HG02840 (cell line): Measurements from ENCODE around the gene TFB1M.

Experiments
- ATAC-seq: cut with Tn5 transposase; IDR thresholded peaks from one replicate; pipeline ENCODE4 v1.9.1; 2021; ENCODE audit warnings: mild to moderate bottlenecking, moderate library complexity, moderate number of reproducible peaks; ENCODE audit not compliant: unreplicated experiment, low FRiP score

TFB1M gene

DNA sequence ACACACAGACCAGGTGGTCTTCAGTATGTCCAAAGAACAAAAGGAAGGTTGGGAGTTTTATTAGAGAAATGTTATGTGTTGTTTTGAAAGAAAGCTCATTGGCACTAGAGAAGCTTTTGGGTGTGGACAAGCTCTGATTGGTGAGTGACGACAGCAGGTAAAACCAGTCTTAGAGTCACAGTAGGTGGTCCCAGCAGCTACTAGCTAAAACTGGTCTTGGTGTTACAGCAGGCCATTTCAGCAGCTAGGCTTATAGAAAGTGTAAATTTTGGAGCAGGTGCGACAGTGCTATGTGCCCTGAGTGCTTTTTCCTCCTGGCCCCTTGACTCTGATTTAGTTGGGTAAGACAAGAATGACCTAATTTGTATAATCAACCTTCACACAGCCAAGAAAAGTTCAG, 46.9 kb downstream of the TFB1M start:
- no peak for ATAC-seq

- ATAC-seq, result no peak
Measured at GRCh38 chr6:155265843-155266535, 48.3 kb downstream of the TFB1M start.

DNA sequence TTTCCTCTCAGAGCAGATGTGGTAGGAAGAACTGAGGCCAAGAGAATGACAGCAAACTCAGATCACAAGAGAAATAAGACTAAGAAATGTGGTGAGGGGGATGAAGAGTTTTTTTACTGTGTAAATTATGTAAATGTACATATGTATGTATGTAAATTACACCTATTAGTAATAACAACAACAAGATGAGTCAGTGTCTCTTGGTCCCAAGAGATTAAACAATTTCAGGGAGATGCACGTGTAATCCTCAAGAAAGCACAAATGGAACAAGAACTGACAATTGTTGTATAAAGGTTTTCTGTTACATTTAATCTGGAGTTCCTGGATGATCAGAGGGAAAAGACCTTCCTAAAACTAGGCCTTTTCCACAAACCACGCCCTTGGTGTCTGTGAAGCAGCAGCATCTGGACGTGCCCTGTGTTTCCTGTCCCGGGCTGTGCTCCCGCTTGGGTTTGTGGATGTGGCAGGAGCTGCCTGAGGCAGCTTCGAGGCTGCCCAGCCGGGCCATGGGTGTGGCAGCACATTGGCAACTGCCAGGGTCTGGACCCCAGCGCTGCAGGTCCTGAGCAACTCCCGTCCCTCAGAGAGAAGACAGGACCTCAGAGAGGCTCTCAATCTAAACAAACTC, 49.5 kb downstream of the TFB1M start:
- ATAC-seq, result no peak

DNA sequence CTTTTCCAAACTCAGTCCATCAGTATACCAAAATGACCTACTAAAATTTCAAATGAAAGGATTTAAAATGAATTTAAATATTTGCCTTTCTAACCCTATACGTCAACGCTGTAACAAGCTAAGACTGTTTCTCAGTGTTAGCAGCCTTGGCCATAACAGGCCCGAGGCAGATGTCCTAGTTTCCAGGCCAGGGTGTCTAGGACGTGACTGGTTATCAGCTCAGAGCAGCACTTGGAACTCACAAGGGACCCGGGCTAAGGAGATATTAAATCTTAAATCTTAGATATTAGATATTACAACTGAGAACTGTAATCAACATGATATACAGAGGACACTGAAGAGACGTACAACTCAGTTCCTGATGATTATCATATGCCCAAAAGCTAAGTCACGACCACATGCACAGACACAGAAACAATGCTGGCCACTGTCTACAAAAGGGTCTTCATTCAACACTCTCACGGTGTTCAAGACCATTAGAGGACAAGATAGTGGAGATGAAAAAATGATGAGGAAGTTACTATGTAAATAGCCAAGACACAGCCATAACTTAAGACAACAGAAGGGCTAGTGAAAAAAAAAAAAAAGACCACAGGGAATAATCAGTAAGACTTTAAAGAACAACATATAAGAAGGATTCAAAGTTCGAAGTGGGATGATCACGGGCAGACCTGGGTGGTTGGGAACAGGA, 50.8 kb downstream of the TFB1M start, which contains the start of gene CLDN20:
TSS of gene CLDN20 (plus strand) at position 641 of the 691 bp plus-strand sequence. CDS start 11,707 bp downstream, outside the sequence.
- ATAC-seq, result no peak

GRCh38 chr6:155262655-155263054, 51.6 kb downstream of the TFB1M start:
- ATAC-seq, result no peak

DNA sequence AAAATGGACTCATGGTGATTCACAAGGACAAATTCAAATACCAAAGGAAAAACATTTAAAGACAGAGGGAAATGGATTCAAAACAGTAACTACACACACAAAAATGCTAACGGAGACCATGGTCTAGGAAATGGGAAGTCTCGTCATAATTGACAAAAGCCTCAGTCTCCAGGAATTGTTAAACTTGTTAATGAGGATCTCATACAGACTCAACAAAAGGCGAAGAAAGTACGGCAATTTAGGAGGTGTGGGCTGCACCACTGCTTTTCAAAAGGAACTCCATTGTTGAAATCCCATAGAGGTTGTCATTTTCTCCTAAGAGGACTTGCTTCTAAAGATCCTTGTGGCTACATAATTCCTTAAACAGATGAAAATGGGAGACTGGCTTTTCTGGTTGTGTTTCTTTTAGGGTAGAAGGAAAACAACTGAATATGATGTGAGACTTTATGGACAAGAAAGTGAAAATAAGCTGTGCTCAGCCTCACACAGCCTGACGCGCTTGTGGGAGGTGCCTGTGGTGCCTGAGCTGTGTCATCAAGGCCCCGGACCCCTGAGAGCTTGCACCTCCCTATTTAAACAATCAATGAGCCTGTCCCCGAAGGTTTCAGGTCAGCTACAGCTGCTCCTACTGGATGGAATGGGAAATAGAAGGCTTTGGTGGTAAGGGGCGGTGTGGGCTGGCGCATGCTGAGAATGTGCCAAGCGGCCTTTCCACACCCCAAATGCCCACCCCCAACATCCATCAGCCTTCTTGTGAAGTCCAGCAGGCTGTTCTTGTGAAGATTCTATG, 53.0 kb downstream of the TFB1M start:
- ATAC-seq, result no peak

DNA sequence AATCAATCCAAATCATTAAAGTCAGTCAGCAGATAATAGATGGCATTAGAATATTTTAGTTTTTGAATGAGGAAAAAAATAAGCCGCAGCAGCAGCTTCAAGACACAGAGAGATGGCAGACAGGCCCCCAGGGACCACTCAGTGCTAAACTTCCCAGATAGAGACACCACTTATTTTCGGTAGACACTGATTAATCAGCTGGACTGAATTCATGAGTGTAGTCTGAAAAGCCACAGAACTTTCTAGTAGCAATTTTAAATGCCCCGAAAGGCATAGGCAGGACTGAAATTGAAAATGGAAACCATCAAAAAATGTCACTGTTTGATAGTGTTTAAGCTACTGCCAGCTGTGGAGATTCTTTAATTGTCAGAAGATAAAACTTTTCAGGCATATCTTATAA, 53.6 kb downstream of the TFB1M start:
- ATAC-seq, result no peak

DNA sequence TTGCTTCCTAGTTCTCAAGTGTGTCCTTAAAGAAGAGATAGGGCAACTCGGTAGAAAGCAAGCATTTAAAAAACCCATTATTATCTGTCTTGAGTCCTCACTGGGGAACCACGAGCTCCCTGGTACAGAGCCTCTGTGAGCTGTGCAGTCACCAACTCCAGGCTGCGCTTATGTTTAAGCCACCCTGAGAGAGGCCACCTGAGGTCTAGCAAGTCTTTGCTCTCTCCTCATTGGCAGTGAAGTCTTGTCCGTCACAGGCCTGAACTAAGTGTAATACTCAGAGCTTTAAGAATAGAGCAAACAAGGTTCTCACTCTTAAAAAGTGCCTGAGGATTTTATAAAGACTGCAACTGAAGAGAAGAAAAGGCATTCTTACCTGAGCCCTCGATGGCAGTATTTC, 54.4 kb downstream of the TFB1M start:
- ATAC-seq, result no peak

DNA sequence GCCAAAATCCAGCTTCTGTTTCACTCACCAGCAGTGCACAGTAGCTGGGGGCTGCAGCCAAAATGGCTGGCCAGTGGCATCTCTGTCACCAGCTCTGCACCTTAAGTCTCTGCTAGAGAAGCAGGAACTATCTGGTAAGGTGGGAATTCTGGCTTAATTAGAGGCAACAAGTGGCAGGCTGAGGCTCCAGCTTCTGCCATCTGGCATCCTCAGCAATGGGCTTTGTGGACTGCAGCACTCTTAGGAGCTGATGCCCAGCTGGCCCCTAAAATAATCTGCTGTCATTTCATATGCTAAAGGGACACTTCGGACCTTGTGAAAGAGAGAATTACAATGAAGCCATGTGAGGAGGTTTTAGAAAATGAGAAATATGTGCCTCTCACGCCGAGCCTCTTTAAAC, 55.1 kb downstream of the TFB1M start:
- no peak for ATAC-seq

- no peak for ATAC-seq
Measured at GRCh38 chr6:155257796-155258195, 56.5 kb downstream of the TFB1M start.

GRCh38 chr6:155256122-155256795, 58.0 kb downstream of the TFB1M start:
- no peak for ATAC-seq

- ATAC-seq, result no peak
Measured at GRCh38 chr6:155254139-155254538, 60.1 kb downstream of the TFB1M start.

DNA sequence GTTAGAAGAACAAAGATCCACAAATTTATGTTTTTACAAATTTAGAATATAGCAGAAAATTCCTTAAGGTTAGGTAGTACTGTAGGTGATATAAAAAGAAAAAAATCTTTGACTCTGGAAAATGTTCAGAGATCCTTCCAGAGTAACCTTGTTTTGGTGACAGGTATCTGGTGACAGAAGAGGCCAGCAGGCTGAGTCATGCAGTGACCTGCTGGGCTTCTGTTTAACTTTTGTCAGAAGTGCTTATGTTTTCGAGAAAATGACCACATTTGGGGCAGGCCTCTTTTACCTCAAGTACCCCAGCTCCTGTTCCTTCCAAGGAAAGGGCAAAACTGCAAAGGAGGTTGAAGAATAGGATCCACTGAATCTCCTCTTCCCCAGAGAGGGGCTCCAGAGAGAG, 60.9 kb downstream of the TFB1M start:
- no peak for ATAC-seq

GRCh38 chr6:155252581-155252980, 61.7 kb downstream of the TFB1M start:
- ATAC-seq, result no peak

DNA sequence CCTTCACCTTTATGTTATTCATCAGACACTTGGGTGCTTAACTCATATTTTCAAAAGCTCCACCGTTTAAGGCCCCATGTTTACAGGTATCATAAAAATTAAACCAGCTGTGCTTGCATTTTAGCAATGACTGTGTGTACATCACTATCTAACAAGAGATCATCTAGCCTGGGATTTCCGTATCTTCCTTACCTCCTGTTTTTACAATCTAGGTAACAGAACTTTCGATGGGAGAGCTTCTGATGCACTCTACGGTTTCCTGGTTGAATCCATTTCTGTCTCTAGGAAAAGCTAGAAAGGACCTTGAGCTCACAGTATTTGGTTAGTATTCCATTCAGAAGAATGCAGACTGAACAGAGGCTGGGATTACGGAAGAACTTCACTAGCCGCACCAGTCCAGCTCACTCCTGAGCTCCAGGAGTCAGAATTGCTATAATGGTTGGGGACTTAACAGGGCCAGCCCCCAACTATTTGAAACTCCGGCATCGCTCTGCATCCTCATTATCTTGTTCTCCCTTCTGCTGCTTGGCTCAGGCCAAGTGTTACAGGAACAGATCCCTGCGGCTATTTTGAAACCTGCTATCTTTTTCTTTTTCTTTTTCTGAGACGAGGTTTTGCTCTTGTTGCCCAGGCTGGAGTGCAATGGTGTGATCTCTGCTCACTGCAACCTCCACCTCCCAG, 63.4 kb downstream of the TFB1M start:
- ATAC-seq, result no peak

DNA sequence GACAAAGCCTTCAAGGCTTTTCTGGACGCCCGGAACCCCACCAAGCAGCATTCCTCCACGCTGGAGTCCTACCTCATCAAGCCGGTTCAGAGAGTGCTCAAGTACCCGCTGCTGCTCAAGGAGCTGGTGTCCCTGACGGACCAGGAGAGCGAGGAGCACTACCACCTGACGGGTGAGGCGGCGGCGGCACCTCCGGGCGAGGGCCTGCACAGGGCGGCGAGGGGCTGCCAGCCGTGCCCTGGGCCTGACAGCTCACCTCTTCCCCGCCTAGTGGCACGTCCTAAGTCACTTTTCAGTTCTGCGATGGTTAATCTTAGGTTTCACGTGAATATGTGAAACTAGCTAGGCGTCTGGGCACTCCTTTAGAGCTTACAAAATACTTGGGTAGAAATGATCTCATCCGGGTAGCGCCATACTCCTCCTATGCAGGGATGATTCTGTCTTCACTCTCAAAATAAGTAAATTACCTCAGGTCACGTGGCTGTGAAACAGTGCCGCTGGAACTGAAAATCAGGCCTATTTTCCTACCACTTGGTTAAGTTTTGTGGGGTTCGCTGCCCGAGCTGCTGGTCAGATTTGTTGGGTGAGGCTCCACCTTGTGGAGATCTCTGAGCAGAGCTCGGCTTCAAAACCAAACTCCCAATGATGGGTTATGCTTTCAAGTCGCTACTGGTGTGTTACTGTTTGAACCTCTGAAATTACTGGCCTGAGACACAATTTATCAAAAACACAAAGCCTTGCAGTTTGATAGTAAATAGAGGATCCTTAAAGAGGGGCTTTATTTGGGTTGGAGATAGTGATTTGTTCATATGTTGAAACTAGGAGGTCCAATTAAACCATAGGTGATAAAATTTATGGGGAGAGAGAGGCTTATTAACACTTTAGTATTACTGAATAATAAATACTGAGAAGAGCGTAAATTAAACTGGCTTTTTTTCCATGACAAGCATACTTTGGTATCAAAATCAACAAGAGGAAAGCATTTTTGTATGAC, 66.0 kb downstream of the TFB1M start:
- ATAC-seq, result no peak

DNA sequence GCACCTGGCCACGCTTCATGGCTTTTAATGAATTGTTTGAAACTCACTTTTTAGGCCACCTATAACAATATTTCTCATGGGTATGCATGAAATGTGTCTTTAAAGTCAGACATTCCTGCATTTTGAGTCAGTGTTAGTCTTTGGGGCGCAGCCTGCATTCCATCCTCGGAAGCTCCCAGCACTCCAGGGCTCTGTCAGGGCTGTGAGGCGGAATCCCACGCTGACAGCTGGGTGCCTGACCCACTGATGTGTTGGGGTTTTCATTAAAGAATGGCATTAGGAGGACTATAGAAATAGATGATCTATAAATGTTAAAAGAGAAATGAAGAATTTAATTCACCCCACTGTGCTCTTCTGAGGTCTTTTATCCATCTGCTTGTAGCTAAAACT, 66.7 kb downstream of the TFB1M start:
- ATAC-seq, result no peak

GRCh38 chr6:155246825-155247224, 67.5 kb downstream of the TFB1M start:
- no peak for ATAC-seq

- ATAC-seq, result no peak
Measured at GRCh38 chr6:155245831-155246230, 68.5 kb downstream of the TFB1M start.
